ENCODE results near the gene IQCB1. TPM values are rescaled to one million over a fixed set of nuclear protein-coding genes. Genes with fewer than 3 reads are reported as not detected.

The IQCB1 gene
- total and polyA plus RNA-seq, 7 experiments from 2014 or later: 20.3 to 45.6 (median 35.6) TPM

- Mint-ChIP-seq H3K27me3 (no peaks in the 10 kb centered on the region), H3K36me3 (peaks cover 0 to 18% (median 11%) of the 10 kb centered on the region in 5 donors), H3K4me3 (peak overlapping the region; percentile 83 to 97 (median 93)), H3K27ac (peak overlapping the region in 5 of 9 donors; percentile 39 to 96 (median 71)), H3K4me1 (peaks cover 28 to 54% (median 49%) of the 10 kb centered on the region in 7 donors), H3K9me3 (peaks cover 0 to 2% (median 0%) of the 10 kb centered on the region in 11 donors)
- H3K36me3 ChIP-seq (ENCODE audit: control insufficient read depth in 2 of 3, insufficient read depth in 3 of 3, low read length in 3 of 3): peaks cover 0 to 5% (median 0%) of the 10 kb centered on the region in 3 experiments
- ChIA-PET CTCF (no interaction called here), POLR2A (interaction anchor here (0.7 kb wide), 1 partner anchor 403 kb away, joined by 3 read pairs; no protein-coding TSS in a partner anchor)
- no peak overlapping the region for H3K27ac ChIP-seq (ENCODE audit: low read depth, low read length)
- no peak overlapping the region for H3K4me3 ChIP-seq (ENCODE audit: low read length)
- intact Hi-C loops (cut with micrococcal nuclease): loop anchor here (5.0 to 10.0 kb wide), 8 partner anchors 404 to 1748 kb away; partner anchors contain the start of genes DTX3L (in 1 of the 2), GTF2E1 (in 1 of the 2), HACD2 (in 1 of the 2) and HSPBAP1 (in 1 of the 2)
- no peaks in the 10 kb centered on the region for H3K27me3 ChIP-seq (ENCODE audit: control insufficient read depth in 2 of 2, insufficient read depth in 2 of 2, low read length in 2 of 2)
- H3K4me1 ChIP-seq (ENCODE audit: control insufficient read depth in 2 of 2, insufficient read depth in 2 of 2, low read length in 2 of 2): peaks cover 10 to 14% of the 10 kb centered on the region in 2 donors
- ATAC-seq (no peak), DNase-seq (no peak)
- H3K9me3 ChIP-seq (ENCODE audit: control insufficient read depth in 2 of 3, low read length in 3 of 3): no peaks in the 10 kb centered on the region
These were observed 1.6 kb upstream of the IQCB1 start for GRCh38 chr3:121836481-121836880.

GRCh38 chr3:121836064-121836463 is 1.2 kb upstream of the IQCB1 start:
- Histone ChIP-seq H3K27ac (ENCODE audit: low read depth, low read length) (no peak overlapping the region), H3K27me3 (ENCODE audit: control insufficient read depth in 2 of 2, insufficient read depth in 2 of 2, low read length in 2 of 2) (no peaks in the 10 kb centered on the region), H3K4me3 (ENCODE audit: low read length) (peak overlapping the region; percentile 85), H3K4me1 (ENCODE audit: control insufficient read depth in 2 of 2, insufficient read depth in 2 of 2, low read length in 2 of 2) (peaks cover 10 to 14% of the 10 kb centered on the region in 2 donors), H3K9me3 (ENCODE audit: control insufficient read depth in 2 of 3, low read length in 3 of 3) (no peaks in the 10 kb centered on the region), H3K36me3 (ENCODE audit: control insufficient read depth in 2 of 3, insufficient read depth in 3 of 3, low read length in 3 of 3) (peaks cover 0 to 8% (median 0%) of the 10 kb centered on the region in 3 experiments)
- H3K9me3 Mint-ChIP-seq: peaks cover 0 to 2% (median 0%) of the 10 kb centered on the region in 11 donors
- H3K4me3 Mint-ChIP-seq: peak overlapping the region; percentile 83 to 97 (median 93)
- intact Hi-C loops (cut with micrococcal nuclease): loop anchor here (5.0 to 10.0 kb wide), 8 partner anchors 404 to 1749 kb away; partner anchors contain the start of genes DTX3L (in 1 of the 2), GTF2E1 (in 1 of the 2), HACD2 (in 1 of the 2) and HSPBAP1 (in 1 of the 2)
- peaks cover 0 to 18% (median 13%) of the 10 kb centered on the region in 5 donors for H3K36me3 Mint-ChIP-seq
- CTCF ChIA-PET: no interaction called here
- POLR2A ChIA-PET: interaction anchor here (0.6 kb wide), 1 partner anchor 527 kb away, joined by 4 read pairs; no protein-coding TSS in a partner anchor
- H3K27ac Mint-ChIP-seq: peak overlapping the region in 8 of 9 donors; percentile 78 to 98 (median 92)
- no peaks in the 10 kb centered on the region for H3K27me3 Mint-ChIP-seq
- ATAC-seq (no peak), DNase-seq (no peak)
- peaks cover 30 to 58% (median 53%) of the 10 kb centered on the region in 7 donors for H3K4me1 Mint-ChIP-seq

GRCh38 chr3:121835465-121835801 is 573 bp upstream of the IQCB1 start:
- Mint-ChIP-seq H3K27ac (peak overlapping the region; percentile 78 to 98 (median 92)), H3K4me3 (peak overlapping the region; percentile 83 to 97 (median 93)), H3K4me1 (peaks cover 31 to 64% (median 58%) of the 10 kb centered on the region in 7 donors), H3K27me3 (no peaks in the 10 kb centered on the region), H3K36me3 (peaks cover 0 to 18% (median 13%) of the 10 kb centered on the region in 5 donors), H3K9me3 (peaks cover 0 to 2% (median 0%) of the 10 kb centered on the region in 11 donors)
- DNase-seq: no peak
- Histone ChIP-seq H3K4me3 (ENCODE audit: low read length) (peak overlapping the region; percentile 85), H3K27me3 (ENCODE audit: control insufficient read depth in 2 of 2, insufficient read depth in 2 of 2, low read length in 2 of 2) (no peaks in the 10 kb centered on the region), H3K9me3 (ENCODE audit: control insufficient read depth in 2 of 3, low read length in 3 of 3) (no peaks in the 10 kb centered on the region), H3K4me1 (ENCODE audit: control insufficient read depth in 2 of 2, insufficient read depth in 2 of 2, low read length in 2 of 2) (peaks cover 10 to 14% of the 10 kb centered on the region in 2 donors), H3K27ac (ENCODE audit: low read depth, low read length) (peak overlapping the region; percentile 77), H3K36me3 (ENCODE audit: control insufficient read depth in 2 of 3, insufficient read depth in 3 of 3, low read length in 3 of 3) (peaks cover 0 to 8% (median 0%) of the 10 kb centered on the region in 3 experiments)
- intact Hi-C loops (cut with micrococcal nuclease): loop anchor here (1.0 to 10.0 kb wide), 21 partner anchors 86 to 1749 kb away; partner anchors contain the start of genes FAM162A (in 2 of the 2), GOLGB1 (in 2 of the 2), HACD2 (in 2 of the 2) and HCLS1 (in 2 of the 2)
- no peak for ATAC-seq
- ChIA-PET CTCF (no interaction called here), POLR2A (interaction anchor here (0.6 to 1.3 kb wide), 4 partner anchors 86 to 549 kb away, joined by 4 to 9 read pairs (median 4); partner anchors contain the start of genes FAM162A, GOLGB1 and HCLS1)

GRCh38 chr3:121834157-121834670 is 646 bp downstream of the IQCB1 start:
- CTCF ChIA-PET: no interaction called here
- peaks cover 0 to 2% (median 0%) of the 10 kb centered on the region in 11 donors for H3K9me3 Mint-ChIP-seq

GRCh38 chr3:121822973-121823372 is 11.9 kb downstream of the IQCB1 start:
- Mint-ChIP-seq H3K36me3 (peaks cover 27 to 87% (median 73%) of the 10 kb centered on the region in 5 donors), H3K9me3 (peaks cover 0 to 11% (median 7%) of the 10 kb centered on the region in 11 donors), H3K4me3 (peak overlapping the region in 1 of 10 donors; percentile 12), H3K4me1 (peaks cover 16 to 51% (median 37%) of the 10 kb centered on the region in 7 donors), H3K27me3 (no peaks in the 10 kb centered on the region), H3K27ac (peak overlapping the region in 1 of 9 donors; percentile 7)
- ATAC-seq (no peak), DNase-seq (no peak)
- Histone ChIP-seq H3K9me3 (ENCODE audit: control insufficient read depth in 2 of 3, low read length in 3 of 3) (peaks cover 0 to 6% (median 5%) of the 10 kb centered on the region in 3 experiments), H3K27me3 (ENCODE audit: control insufficient read depth in 2 of 2, insufficient read depth in 2 of 2, low read length in 2 of 2) (no peaks in the 10 kb centered on the region), H3K36me3 (ENCODE audit: control insufficient read depth in 2 of 3, insufficient read depth in 3 of 3, low read length in 3 of 3) (peaks cover 16 to 57% (median 37%) of the 10 kb centered on the region in 3 experiments), H3K27ac (ENCODE audit: low read depth, low read length) (no peak overlapping the region), H3K4me1 (ENCODE audit: control insufficient read depth in 2 of 2, insufficient read depth in 2 of 2, low read length in 2 of 2) (no peaks in the 10 kb centered on the region), H3K4me3 (ENCODE audit: low read length) (no peak overlapping the region)
- ChIA-PET POLR2A (no interaction called here), CTCF (no interaction called here)
- intact Hi-C loops (cut with micrococcal nuclease): no loop called here

More at GRCh38 chr3:121834157-121834670, 646 bp downstream of the IQCB1 start:
- peaks cover 0 to 15% (median 13%) of the 10 kb centered on the region in 5 donors for H3K36me3 Mint-ChIP-seq
- H3K27me3 Mint-ChIP-seq: no peaks in the 10 kb centered on the region
- ATAC-seq: no peak
- H3K9me3 ChIP-seq (ENCODE audit: control insufficient read depth in 2 of 3, low read length in 3 of 3): no peaks in the 10 kb centered on the region
- no peaks in the 10 kb centered on the region for H3K27me3 ChIP-seq (ENCODE audit: control insufficient read depth in 2 of 2, insufficient read depth in 2 of 2, low read length in 2 of 2)
- peak overlapping the region; percentile 78 to 98 (median 92) for H3K27ac Mint-ChIP-seq
- POLR2A ChIA-PET: interaction anchor here (1.3 kb wide), 1 partner anchor 550 kb away, joined by 5 read pairs; the partner anchor contains the start of gene FAM162A
- H3K27ac ChIP-seq (ENCODE audit: low read depth, low read length): peak overlapping the region; percentile 89
- H3K4me3 Mint-ChIP-seq: peak overlapping the region; percentile 83 to 97 (median 93)
- peaks cover 35 to 71% (median 64%) of the 10 kb centered on the region in 7 donors for H3K4me1 Mint-ChIP-seq
- H3K4me3 ChIP-seq (ENCODE audit: low read length): peak overlapping the region; percentile 81
- intact Hi-C loops (cut with micrococcal nuclease): loop anchor here (1.0 to 10.0 kb wide), 13 partner anchors 37 to 1751 kb away; partner anchors contain the start of genes HACD2 (in 2 of the 2), PARP14 (in 2 of the 2), FAM162A (in 1 of the 2) and GTF2E1 (in 1 of the 2)
- peaks cover 10 to 14% of the 10 kb centered on the region in 2 donors for H3K4me1 ChIP-seq (ENCODE audit: control insufficient read depth in 2 of 2, insufficient read depth in 2 of 2, low read length in 2 of 2)
- peaks cover 0 to 8% (median 0%) of the 10 kb centered on the region in 3 experiments for H3K36me3 ChIP-seq (ENCODE audit: control insufficient read depth in 2 of 3, insufficient read depth in 3 of 3, low read length in 3 of 3)
- peak in 3 of 9 donors; percentile 5 to 16 (median 9) for DNase-seq

- H3K4me3 Mint-ChIP-seq: peak overlapping the region in 2 of 10 donors; percentile 16 to 23
- H3K27me3 Mint-ChIP-seq: no peaks in the 10 kb centered on the region
- peaks cover 0 to 6% (median 5%) of the 10 kb centered on the region in 3 experiments for H3K9me3 ChIP-seq (ENCODE audit: control insufficient read depth in 2 of 3, low read length in 3 of 3)
- no peak overlapping the region for H3K4me3 ChIP-seq (ENCODE audit: low read length)
- DNase-seq (no peak), ATAC-seq (no peak)
- no peaks in the 10 kb centered on the region for H3K27me3 ChIP-seq (ENCODE audit: control insufficient read depth in 2 of 2, insufficient read depth in 2 of 2, low read length in 2 of 2)
- no peak overlapping the region for H3K27ac ChIP-seq (ENCODE audit: low read depth, low read length)
- H3K4me1 Mint-ChIP-seq: peaks cover 22 to 59% (median 44%) of the 10 kb centered on the region in 7 donors
- H3K36me3 ChIP-seq (ENCODE audit: control insufficient read depth in 2 of 3, insufficient read depth in 3 of 3, low read length in 3 of 3): peaks cover 16 to 51% (median 28%) of the 10 kb centered on the region in 3 experiments
- peak overlapping the region in 1 of 9 donors; percentile 4 for H3K27ac Mint-ChIP-seq
- peaks cover 31 to 87% (median 72%) of the 10 kb centered on the region in 5 donors for H3K36me3 Mint-ChIP-seq
- no peaks in the 10 kb centered on the region for H3K4me1 ChIP-seq (ENCODE audit: control insufficient read depth in 2 of 2, insufficient read depth in 2 of 2, low read length in 2 of 2)
- intact Hi-C loops (cut with micrococcal nuclease): no loop called here
- ChIA-PET POLR2A (no interaction called here), CTCF (no interaction called here)
- peaks cover 0 to 19% (median 8%) of the 10 kb centered on the region in 11 donors for H3K9me3 Mint-ChIP-seq
These were observed 13.2 kb downstream of the IQCB1 start for GRCh38 chr3:121821421-121822199.

All from naive thymus-derived CD4-positive, alpha-beta T cell (primary cell).